Retinal pigment epithelial cell (primary cell): ENCODE measurements around the gene FCER1A.

Experiments
- DNase-seq: peaks from one replicate; pipeline ENCODE4 v3.0.0-alpha.2; 2010; ENCODE audit warnings: low read depth
- H3K4me3 ChIP-seq: 2 replicates; pipeline ENCODE4 v1.5.1; 2011; ENCODE audit warnings: mild to moderate bottlenecking, low read length, control low read depth, moderate library complexity
- TF ChIP-seq, protein P1 (sequence below): conservative IDR thresholded peaks from 2 replicates; pipeline ENCODE4 v1.5.1; 2011; ENCODE audit warnings: low read depth, low read length, control low read depth, inconsistent platforms

Gene FCER1A

DNA sequence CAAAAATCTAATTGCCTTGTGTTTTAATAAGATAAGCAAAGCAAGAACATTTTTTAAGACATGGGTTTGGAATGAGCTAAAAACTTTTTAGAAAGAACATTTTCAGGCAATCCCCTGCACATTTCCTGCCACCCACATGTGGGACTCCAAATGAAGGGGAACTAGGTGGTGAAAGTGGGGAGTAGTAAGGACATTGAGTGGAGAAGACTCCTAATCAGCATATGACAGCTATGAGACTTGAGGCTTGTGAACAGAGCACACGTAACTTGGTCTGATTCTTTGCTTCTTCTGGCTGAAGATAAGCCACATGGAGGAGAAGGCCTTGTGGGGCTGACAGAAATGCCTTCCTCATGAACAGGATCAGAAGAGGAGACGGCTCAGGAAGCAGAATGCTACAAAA is 50.3 kb downstream of the FCER1A start:
- DNase-seq, result no peak
- TF ChIP-seq, protein P1, sequence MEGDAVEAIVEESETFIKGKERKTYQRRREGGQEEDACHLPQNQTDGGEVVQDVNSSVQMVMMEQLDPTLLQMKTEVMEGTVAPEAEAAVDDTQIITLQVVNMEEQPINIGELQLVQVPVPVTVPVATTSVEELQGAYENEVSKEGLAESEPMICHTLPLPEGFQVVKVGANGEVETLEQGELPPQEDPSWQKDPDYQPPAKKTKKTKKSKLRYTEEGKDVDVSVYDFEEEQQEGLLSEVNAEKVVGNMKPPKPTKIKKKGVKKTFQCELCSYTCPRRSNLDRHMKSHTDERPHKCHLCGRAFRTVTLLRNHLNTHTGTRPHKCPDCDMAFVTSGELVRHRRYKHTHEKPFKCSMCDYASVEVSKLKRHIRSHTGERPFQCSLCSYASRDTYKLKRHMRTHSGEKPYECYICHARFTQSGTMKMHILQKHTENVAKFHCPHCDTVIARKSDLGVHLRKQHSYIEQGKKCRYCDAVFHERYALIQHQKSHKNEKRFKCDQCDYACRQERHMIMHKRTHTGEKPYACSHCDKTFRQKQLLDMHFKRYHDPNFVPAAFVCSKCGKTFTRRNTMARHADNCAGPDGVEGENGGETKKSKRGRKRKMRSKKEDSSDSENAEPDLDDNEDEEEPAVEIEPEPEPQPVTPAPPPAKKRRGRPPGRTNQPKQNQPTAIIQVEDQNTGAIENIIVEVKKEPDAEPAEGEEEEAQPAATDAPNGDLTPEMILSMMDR, result no peak
- no peak overlapping the region for H3K4me3 ChIP-seq
